GM12801 (cell line): Measurements from ENCODE around the gene FOSL1.

Source experiments
- TF ChIP-seq, protein P1 (sequence below): IDR thresholded peaks from one replicate; pipeline ENCODE4 v1.5.1; 2011; ENCODE audit warnings: control low read depth; ENCODE audit not compliant: insufficient read length; ENCODE audit errors: extremely low read depth

FOSL1 gene

DNA sequence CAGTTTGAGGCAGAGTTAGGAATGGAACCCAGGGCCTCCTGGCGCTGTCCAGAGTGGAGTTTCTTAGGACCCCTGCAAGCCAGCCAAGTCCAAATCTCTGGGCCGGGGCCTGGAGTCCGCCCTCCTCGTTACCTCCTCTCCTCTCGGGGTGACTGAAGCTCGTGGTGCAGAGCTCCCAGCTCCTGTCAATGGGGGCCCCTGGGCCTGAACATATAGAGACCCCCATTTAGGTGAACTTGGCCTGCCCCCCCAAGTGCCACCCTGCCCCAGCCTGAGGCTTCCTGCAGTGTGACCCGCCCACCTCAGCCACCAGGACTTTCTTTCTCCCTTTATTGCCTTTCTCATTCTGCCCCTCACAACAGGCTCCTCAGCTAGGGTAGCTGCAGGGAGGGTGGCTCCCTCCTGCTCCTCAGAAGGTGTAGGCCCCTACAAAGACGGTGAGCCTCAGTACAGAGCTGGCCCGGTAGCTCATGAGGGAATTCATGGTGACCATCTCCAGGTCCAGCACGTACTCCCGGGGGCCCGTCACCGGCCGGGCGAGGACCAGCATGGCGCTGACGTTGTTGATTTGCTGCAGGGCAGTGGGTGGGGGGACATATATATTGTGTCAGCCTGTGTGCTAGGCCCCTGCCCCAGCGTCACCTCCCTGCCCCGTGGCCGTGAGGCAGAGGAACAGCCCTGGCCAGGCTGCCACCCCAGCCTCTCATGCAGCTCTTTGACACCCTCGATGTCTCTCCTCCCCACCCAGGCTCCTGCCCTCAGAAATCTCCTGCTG lies 33.5 kb downstream of the FOSL1 start:
- TF ChIP-seq, protein P1, sequence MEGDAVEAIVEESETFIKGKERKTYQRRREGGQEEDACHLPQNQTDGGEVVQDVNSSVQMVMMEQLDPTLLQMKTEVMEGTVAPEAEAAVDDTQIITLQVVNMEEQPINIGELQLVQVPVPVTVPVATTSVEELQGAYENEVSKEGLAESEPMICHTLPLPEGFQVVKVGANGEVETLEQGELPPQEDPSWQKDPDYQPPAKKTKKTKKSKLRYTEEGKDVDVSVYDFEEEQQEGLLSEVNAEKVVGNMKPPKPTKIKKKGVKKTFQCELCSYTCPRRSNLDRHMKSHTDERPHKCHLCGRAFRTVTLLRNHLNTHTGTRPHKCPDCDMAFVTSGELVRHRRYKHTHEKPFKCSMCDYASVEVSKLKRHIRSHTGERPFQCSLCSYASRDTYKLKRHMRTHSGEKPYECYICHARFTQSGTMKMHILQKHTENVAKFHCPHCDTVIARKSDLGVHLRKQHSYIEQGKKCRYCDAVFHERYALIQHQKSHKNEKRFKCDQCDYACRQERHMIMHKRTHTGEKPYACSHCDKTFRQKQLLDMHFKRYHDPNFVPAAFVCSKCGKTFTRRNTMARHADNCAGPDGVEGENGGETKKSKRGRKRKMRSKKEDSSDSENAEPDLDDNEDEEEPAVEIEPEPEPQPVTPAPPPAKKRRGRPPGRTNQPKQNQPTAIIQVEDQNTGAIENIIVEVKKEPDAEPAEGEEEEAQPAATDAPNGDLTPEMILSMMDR, result no peak

DNA sequence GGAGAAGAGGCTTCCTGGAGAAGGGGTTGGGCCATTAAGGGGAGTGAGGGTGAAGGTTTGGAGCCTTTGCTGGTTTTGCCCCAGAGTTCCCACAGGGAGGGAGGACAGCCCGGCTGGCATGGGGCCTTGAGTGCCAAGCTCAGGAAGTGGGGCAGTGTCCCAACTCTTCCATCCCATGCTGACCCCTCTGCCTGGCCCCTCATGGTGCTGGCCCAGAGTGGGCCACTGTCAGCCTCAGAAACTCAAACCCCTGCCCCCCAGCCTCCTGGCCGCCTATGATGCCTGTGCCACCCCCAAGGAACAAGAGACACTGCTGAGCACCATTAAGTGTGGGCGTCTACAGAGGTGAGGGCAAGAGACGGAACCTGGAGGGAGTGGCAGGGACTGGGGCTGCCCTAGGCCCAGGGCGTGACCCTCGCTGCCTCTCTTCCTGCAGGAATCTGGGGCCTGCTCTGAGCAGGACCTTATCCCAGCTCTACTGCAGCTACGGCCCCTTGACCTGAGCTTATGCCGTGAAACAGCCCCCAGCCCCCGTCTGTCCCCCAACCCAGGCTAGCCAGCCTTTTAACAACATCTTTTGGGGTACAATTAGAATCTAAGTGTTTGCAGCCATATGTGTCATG lies 34.5 kb downstream of the FOSL1 start:
- TF ChIP-seq, protein P1, result no peak

DNA sequence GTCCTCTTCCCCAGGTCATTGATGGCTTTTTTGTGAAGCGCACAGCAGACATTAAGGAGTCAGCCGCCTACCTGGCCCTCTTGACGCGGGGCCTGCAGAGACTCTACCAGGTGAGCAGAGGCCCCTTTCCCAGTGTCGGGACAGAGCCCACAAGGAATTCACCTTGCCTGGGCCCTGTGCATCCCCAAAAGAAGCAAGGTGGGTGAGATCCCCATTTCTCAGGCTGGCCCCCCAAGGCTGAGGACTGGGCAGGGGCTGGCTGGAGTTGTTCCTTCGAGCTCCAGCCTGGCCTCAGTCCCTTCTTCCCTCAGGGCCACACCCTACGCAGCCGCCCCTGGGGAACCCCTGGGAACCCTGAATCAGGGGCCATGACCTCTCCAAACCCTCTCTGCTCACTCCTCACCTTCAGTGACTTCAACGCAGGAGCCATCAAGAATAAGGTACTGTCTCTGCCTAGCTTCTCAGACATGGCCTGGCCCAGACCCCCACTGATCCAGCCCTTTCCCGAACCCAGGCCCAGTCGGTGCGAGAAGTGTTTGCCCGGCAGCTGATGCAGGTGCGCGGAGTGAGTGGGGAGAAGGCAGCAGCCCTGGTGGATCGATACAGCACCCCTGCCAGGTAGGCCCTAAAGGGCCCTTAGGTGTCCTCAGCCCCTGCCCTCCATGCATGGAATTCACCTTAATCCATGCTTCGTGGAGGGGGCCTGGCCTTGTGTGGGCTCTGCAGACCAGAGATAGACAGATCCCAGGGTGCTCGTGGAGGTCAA lies 35.3 kb downstream of the FOSL1 start:
- TF ChIP-seq, protein P1, result no peak

DNA sequence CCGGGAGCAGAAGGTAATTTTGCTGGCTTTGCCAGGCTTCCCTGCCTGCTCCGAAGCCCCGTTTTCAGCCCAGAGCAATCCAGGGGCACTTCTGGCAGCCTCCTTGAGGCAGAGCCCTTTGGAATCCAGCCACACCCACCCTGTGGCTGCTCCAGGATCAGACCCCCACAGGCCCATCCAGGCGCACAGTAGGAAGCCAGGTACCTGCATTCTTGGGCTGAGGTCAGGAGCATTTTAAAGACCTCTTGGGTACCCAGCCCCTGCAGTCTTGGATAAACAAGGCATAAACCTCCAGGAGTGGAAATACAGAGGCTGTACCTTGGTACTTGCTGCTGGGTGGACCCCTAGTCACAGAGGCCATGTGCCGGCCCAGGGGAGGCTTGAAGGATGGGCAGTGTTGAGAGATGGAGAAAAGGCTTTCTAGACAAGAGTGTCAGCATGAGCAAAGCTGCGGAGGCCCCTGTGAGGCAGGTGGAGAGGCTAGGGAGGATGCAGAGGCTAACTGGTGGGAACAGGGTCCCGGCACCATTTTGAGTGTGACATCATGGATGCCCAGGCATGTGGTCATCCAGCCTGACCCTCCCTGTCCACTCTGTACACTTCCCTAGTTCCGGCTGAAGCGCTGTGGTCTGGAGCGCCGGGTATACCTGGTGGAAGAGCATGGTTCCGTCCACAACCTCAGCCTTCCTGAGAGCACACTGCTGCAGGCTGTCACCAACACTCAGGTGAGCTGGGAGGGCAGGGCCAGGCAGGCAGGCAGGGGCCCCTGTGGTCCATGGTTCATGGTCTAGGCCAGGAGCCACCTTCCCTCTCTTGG lies 36.1 kb downstream of the FOSL1 start:
- TF ChIP-seq, protein P1, result no peak

DNA sequence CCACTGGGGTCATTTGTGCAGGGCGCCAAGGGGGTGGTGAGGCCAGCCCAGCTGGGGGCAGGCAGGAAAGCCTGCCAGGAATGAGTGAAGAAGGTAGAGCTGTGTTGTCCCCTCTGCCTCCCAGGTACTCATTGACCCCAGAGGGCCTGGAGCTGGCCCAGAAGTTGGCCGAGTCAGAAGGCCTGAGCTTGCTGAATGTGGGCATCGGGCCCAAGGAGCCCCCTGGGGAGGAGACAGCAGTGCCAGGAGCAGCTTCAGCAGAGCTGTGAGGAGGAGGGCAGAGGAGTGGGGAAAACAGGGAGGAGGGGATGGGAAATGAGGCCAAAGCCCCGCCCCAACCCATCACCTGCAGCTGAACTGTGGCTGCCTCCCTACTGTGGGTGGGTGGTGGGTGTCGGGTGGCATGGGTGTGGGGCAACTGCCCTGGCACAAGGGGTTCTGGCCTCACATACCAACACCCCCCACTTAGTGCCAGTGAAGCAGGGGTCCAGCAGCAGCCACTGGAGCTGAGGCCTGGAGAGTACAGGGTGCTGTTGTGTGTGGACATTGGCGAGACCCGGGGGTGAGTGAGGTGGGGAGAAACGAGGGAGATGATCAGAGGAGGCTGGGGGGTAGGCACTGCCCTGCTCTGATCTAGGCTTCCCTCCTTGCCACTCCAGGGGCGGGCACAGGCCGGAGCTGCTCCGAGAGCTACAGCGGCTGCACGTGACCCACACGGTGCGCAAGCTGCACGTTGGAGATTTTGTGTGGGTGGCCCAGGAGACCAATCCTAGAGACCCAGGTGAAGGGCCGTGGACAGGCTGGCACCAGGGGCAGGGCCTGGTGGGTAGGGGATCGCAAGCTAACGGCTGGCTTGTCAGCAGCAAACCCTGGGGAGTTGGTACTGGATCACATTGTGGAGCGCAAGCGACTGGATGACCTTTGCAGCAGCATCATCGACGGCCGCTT lies 37.0 kb downstream of the FOSL1 start:
- TF ChIP-seq, protein P1, result no peak

DNA sequence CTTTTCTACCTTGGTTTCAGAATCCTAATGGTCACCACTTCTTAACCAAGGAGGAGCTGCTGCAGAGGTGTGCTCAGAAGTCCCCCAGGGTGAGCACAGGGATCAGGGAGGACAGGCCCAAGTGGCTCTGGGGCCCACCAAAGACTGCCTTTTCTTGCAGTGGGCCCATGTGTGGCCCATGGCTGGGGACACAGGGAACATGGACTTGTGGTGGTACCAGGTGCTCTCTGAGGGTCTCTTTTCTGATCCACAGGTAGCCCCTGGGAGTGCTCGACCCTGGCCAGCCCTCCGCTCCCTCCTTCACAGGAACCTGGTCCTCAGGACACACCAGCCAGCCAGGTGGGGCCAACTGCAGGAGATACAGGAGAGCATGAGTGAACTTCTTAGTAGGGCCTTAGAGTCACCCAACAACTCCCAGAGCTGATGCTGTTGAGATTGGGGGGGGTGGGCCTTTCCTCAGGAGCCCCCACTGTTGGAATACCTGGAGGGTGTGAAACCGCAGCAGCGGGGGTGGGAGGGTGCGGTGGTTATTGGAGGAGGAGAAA lies 37.9 kb downstream of the FOSL1 start:
- TF ChIP-seq, protein P1, result no peak
